Measurements from ENCODE around the gene SAPCD2.

GRCh38 chr9:137031904-137032640 is 38.3 kb downstream of the SAPCD2 start, which contains the start of gene FUT7:
- TF ChIP-seq GATA2 (IDR thresholded peaks at IDR 0.05; ENCODE audit: low read depth, low read length) (no peak), GATA3 (IDR thresholded peaks at IDR 0.05; ENCODE audit: low read depth, low read length) (no peak)
